WERI-Rb-1 (cell line): ENCODE measurements around the gene NXN.

ENCODE experiments used
- DNase-seq: peaks from one replicate; pipeline ENCODE4 v3.0.0-alpha.2; 2020
- H3K27ac ChIP-seq: fragments of 250-450 bp; sonication (Bioruptor Pico); 2 replicates; pipeline ENCODE4 v1.5.1; 2020; ENCODE audit warnings: mild to moderate bottlenecking, moderate library complexity
- H3K27me3 ChIP-seq: fragments of 250-450 bp; sonication (Bioruptor Pico); 2 replicates; pipeline ENCODE4 v1.5.1; 2021; ENCODE audit warnings: mild to moderate bottlenecking, low read depth, moderate library complexity; ENCODE audit not compliant: insufficient read depth, severe bottlenecking
- H3K36me3 ChIP-seq: fragments of 250-450 bp; sonication (Bioruptor Pico); 2 replicates; pipeline ENCODE4 v1.5.1; 2020; ENCODE audit warnings: mild to moderate bottlenecking, moderate library complexity
- H3K4me3 ChIP-seq: 2 replicates; pipeline ENCODE4 v1.5.1; 2011; ENCODE audit warnings: low read depth, mild to moderate bottlenecking, control low read depth, low read length
- H3K9me3 ChIP-seq: fragments of 250-450 bp; sonication (Bioruptor Pico); 2 replicates; pipeline ENCODE4 v1.5.1; 2021; ENCODE audit warnings: mild to moderate bottlenecking, moderate library complexity; ENCODE audit not compliant: severe bottlenecking
- CTCF ChIP-seq: IDR thresholded peaks from 2 replicates; pipeline ENCODE4 v1.5.1; 2011; ENCODE audit warnings: low read depth, mild to moderate bottlenecking, control low read depth, inconsistent platforms, low read length

The NXN gene

GRCh38 chr17:1009229-1010085 is 29.9 kb upstream of the NXN start:
- no peaks in the 10 kb centered on the region for H3K9me3 ChIP-seq
- no peak overlapping the region for H3K4me3 ChIP-seq
- no peak overlapping the region for H3K27ac ChIP-seq
- TF ChIP-seq CTCF = no peak
- H3K36me3 ChIP-seq = peaks cover 51% of the 10 kb centered on the region
- no peak for DNase-seq
- no peaks in the 10 kb centered on the region for H3K27me3 ChIP-seq

GRCh38 chr17:1008008-1008761 is 28.6 kb upstream of the NXN start:
- no peak for TF ChIP-seq CTCF
- DNase-seq = no peak

DNA sequence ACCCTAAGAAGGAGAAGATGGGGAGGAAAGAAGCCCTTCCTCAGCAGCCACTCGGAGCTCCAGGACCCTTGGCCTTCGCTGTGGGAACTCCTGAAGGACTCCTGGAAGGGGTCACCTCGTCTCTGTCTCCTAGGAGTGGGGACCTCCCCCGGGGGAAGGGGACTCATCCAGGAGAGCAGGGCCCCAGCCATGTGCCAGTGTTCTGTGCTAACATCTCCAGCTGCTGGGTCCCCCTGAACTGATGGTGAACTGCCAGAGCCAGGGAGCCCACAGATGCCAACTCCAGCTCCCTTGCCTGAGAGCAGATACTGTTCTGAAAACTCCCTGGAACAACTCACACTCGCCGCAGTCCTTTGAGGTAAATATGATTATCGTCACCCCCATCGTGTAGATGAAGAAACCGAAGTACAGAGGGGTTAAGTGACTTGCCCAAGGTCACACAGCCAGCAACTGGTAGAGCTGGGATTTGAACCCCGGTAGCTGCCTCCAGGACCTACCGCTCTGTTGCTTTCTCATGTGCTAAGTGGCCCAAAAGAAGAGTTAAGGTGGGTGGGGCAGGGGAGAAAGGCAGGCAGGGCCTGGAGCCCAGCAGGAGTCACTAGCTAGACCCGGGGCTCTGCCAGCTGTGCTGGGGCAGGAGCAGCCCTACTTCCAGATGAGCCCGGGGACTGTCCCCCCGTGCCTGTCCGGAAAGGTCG is 27.9 kb upstream of the NXN start:
- Histone ChIP-seq H3K27me3 (no peaks in the 10 kb centered on the region), H3K4me3 (no peak overlapping the region), H3K9me3 (no peaks in the 10 kb centered on the region), H3K36me3 (peaks cover 67% of the 10 kb centered on the region), H3K27ac (no peak overlapping the region)
- no peak for DNase-seq
- no peak for TF ChIP-seq CTCF

More at GRCh38 chr17:1008008-1008761, 28.6 kb upstream of the NXN start:
- no peaks in the 10 kb centered on the region for H3K9me3 ChIP-seq
- H3K36me3 ChIP-seq = peaks cover 60% of the 10 kb centered on the region
- H3K27me3 ChIP-seq = no peaks in the 10 kb centered on the region
- no peak overlapping the region for H3K27ac ChIP-seq
- no peak overlapping the region for H3K4me3 ChIP-seq

GRCh38 chr17:1006054-1006453 is 26.5 kb upstream of the NXN start:
- no peaks in the 10 kb centered on the region for H3K27me3 ChIP-seq
- H3K9me3 ChIP-seq = no peaks in the 10 kb centered on the region
- no peak overlapping the region for H3K27ac ChIP-seq
- TF ChIP-seq CTCF = no peak
- no peak for DNase-seq
- peaks cover 77% of the 10 kb centered on the region for H3K36me3 ChIP-seq
- H3K4me3 ChIP-seq = no peak overlapping the region

DNA sequence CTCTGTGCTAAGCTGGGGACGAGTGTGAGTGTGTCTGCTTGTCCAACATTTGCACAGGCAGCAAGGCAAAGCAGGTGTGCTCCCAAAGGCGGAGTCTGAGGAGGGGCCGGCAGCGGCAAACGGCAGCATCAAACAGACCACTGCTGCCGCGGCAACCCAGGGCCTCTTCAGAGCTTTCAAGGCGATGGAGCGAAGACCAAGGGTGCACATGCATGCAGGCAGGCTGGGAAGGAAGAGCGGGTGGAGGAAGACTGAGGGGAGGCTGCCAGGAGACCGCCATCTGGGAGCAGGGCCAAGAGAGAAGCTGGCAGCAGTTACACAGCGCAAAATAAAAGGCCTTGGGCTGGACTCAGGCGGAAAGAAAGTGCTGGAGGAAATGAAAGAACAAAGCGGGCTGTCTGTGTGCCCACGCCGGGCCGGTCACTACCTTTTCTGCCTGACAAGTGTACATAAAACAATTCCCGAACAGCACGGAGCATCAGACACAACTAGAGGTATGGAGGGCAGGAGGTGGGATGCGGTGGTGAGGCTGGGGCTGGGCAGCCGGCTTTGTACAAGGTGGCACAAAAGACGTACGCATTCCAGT is 25.9 kb upstream of the NXN start:
- H3K4me3 ChIP-seq = no peak overlapping the region
- no peak overlapping the region for H3K27ac ChIP-seq
- no peak for DNase-seq
- H3K36me3 ChIP-seq = peaks cover 79% of the 10 kb centered on the region
- H3K27me3 ChIP-seq = no peaks in the 10 kb centered on the region
- TF ChIP-seq CTCF = no peak
- H3K9me3 ChIP-seq = no peaks in the 10 kb centered on the region
